DND-41 (cell line): Measurements from ENCODE around the gene IL1RL2.

Source experiments
- CTCF ChIP-seq: IDR thresholded peaks from 2 replicates; pipeline ENCODE4 v1.5.1; 2012; ENCODE audit warnings: borderline replicate concordance, low read length, moderate library complexity, mild to moderate bottlenecking; ENCODE audit not compliant: poor library complexity, severe bottlenecking; ENCODE audit errors: extremely low read depth
- EZH2 ChIP-seq: IDR thresholded peaks from 3 replicates; pipeline ENCODE4 v1.6.1; 2012; ENCODE audit warnings: borderline replicate concordance, low read depth, mild to moderate bottlenecking, moderate library complexity, low read length, inconsistent platforms; ENCODE audit not compliant: severe bottlenecking

GRCh38 chr2:102226612-102227391 is 40.0 kb downstream of the IL1RL2 start:
- TF ChIP-seq CTCF (no peak), EZH2 (no peak)
